ENCODE measurements around the gene CEP78. TPM values are rescaled to one million over a fixed set of nuclear protein-coding genes. Genes with fewer than 3 reads are reported as not detected.

CEP78 gene
- total RNA-seq, 4 donors from 2014 or later = 5.7 to 10.3 (median 9.9) TPM

- TF ChIP-seq CTCF (IDR thresholded peaks at IDR 0.05; ENCODE audit: low read depth) = no peak
These were observed 65.6 kb downstream of the CEP78 start for GRCh38 chr9:78301466-78301865.

- no peak for TF ChIP-seq CTCF (IDR thresholded peaks at IDR 0.05; ENCODE audit: low read depth)
These were observed 67.6 kb downstream of the CEP78 start for GRCh38 chr9:78303377-78304062.

- TF ChIP-seq CTCF (IDR thresholded peaks at IDR 0.05; ENCODE audit: low read depth) = no peak
These were observed 68.5 kb downstream of the CEP78 start for GRCh38 chr9:78304357-78304756.

GRCh38 chr9:78306222-78307076, 70.6 kb downstream of the CEP78 start:
- TF ChIP-seq CTCF (IDR thresholded peaks at IDR 0.05; ENCODE audit: low read depth) = no peak

- TF ChIP-seq CTCF (IDR thresholded peaks at IDR 0.05; ENCODE audit: low read depth) = no peak
These were observed 71.5 kb downstream of the CEP78 start for GRCh38 chr9:78307360-78307759.

GRCh38 chr9:78309066-78309465, 73.2 kb downstream of the CEP78 start:
- no peak for TF ChIP-seq CTCF (IDR thresholded peaks at IDR 0.05; ENCODE audit: low read depth)

GRCh38 chr9:78311075-78311474, 75.2 kb downstream of the CEP78 start:
- no peak for TF ChIP-seq CTCF (IDR thresholded peaks at IDR 0.05; ENCODE audit: low read depth)

Data from subcutaneous adipose tissue (tissue), 4 donors.